Karpas-422 (cell line): ENCODE results near the gene GTPBP6. TPM values are rescaled to one million over a fixed set of nuclear protein-coding genes. Genes with fewer than 3 reads are reported as not detected.
"Not testable (repeated sequence)": the region's sequence is repeated elsewhere in the genome, so short reads cannot be mapped to it uniquely, and the experiment has no call there.

Experiments used
- DNase-seq: peaks from one replicate; pipeline ENCODE4 v3.0.0-alpha.2; 2015
- H2AFZ ChIP-seq: fragments of 200-600 bp; sonication (generic); 2 replicates; pipeline ENCODE4 v1.6.1; 2014; ENCODE audit warnings: antibody characterized with exemption, low read length, mixed read lengths
- H3K27ac ChIP-seq: fragments of 200-600 bp; sonication (generic); 2 replicates; pipeline ENCODE4 v1.5.1; 2014; ENCODE audit warnings: mild to moderate bottlenecking, low read length, moderate library complexity
- H3K27me3 ChIP-seq: fragments of 200-600 bp; sonication (generic); 2 replicates; pipeline ENCODE4 v1.6.1; 2014; ENCODE audit warnings: low read length, mixed read lengths
- H3K36me3 ChIP-seq: fragments of 200-600 bp; sonication (generic); 2 replicates; pipeline ENCODE4 v1.6.1; 2014; ENCODE audit warnings: low read length, mixed read lengths; ENCODE audit not compliant: insufficient read depth
- H3K4me1 ChIP-seq: fragments of 200-600 bp; sonication (generic); 2 replicates; pipeline ENCODE4 v1.6.1; 2014; ENCODE audit warnings: mild to moderate bottlenecking, low read length, mixed read lengths
- H3K4me2 ChIP-seq: fragments of 200-600 bp; sonication (generic); 2 replicates; pipeline ENCODE4 v1.6.1; 2014; ENCODE audit warnings: low read length, low read depth, mild to moderate bottlenecking; ENCODE audit not compliant: poor library complexity, severe bottlenecking
- H3K4me3 ChIP-seq: fragments of 200-600 bp; sonication (generic); 2 replicates; pipeline ENCODE4 v1.5.1; 2014; ENCODE audit warnings: mild to moderate bottlenecking, antibody characterized with exemption, low read length, mixed read lengths
- H3K79me2 ChIP-seq: fragments of 200-600 bp; sonication (generic); 2 replicates; pipeline ENCODE4 v1.6.1; 2014; ENCODE audit warnings: mild to moderate bottlenecking, low read length, mixed read lengths
- H3K9ac ChIP-seq: fragments of 200-600 bp; sonication (generic); 2 replicates; pipeline ENCODE4 v1.6.0; 2014; ENCODE audit warnings: low read length
- H3K9me2 ChIP-seq: fragments of 200-600 bp; sonication (generic), shearing (Covaris generic); replicated peaks from 2 replicates; pipeline ENCODE4 v1.6.0; 2014; ENCODE audit warnings: mild to moderate bottlenecking, low read length, moderate library complexity; ENCODE audit not compliant: insufficient read depth
- H3K9me3 ChIP-seq: fragments of 300-700, 200-600 bp; sonication (generic); 2 replicates; pipeline ENCODE4 v1.6.1; 2014; ENCODE audit warnings: low read length, mixed read lengths
- H4K20me1 ChIP-seq: fragments of 200-600 bp; sonication (generic); 2 replicates; pipeline ENCODE4 v1.6.1; 2014; ENCODE audit warnings: mild to moderate bottlenecking, antibody characterized with exemption, low read length, low read depth; ENCODE audit not compliant: insufficient read depth
- total RNA-seq: library from RNA; depleted of rRNA; stranded (reverse); fragments of >200 nt; shearing (Covaris generic); gene quantifications from 2 replicates; pipeline ENCODE4 v1.2.3, GENCODE V29; 2014; ENCODE audit warnings: low replicate concordance

Gene GTPBP6
- total RNA-seq, 1 experiment from 2014 or later = 19.4 TPM

GRCh38 chrX:285076-285677, 33.4 kb downstream of the GTPBP6 start:
- Histone ChIP-seq H4K20me1 (peaks cover 6% of the 10 kb centered on the region; the same call in 1 of the 2 replicates), H3K4me1 (peaks cover 13% of the 10 kb centered on the region), H3K4me2 (no peak overlapping the region), H2AFZ (no peak overlapping the region), H3K9me3 (no peaks in the 10 kb centered on the region), H3K4me3 (no peak overlapping the region), H3K79me2 (peaks cover 49% of the 10 kb centered on the region), H3K9me2 (no peaks in the 10 kb centered on the region), H3K9ac (no peak overlapping the region), H3K27ac (no peak overlapping the region), H3K36me3 (peaks cover 41% of the 10 kb centered on the region), H3K27me3 (no peaks in the 10 kb centered on the region)
- no peak for DNase-seq

- no peaks in the 10 kb centered on the region for H3K27me3 ChIP-seq
- peaks cover 36% of the 10 kb centered on the region for H3K36me3 ChIP-seq
- peak overlapping the region; percentile 97 for H3K27ac ChIP-seq
- peak overlapping the region; percentile 96 for H3K4me2 ChIP-seq
- no peaks in the 10 kb centered on the region for H3K9me2 ChIP-seq
- H2AFZ ChIP-seq = no peak overlapping the region
- peaks cover 6% of the 10 kb centered on the region; the same call in 1 of the 2 replicates for H4K20me1 ChIP-seq
- H3K9me3 ChIP-seq = no peaks in the 10 kb centered on the region
- peak; percentile 99 for DNase-seq
- peaks cover 49% of the 10 kb centered on the region for H3K79me2 ChIP-seq
- peaks cover 27% of the 10 kb centered on the region for H3K4me1 ChIP-seq
- peak overlapping the region; percentile 66 for H3K4me3 ChIP-seq
- peak overlapping the region; percentile 68 for H3K9ac ChIP-seq
Observed at GRCh38 chrX:283115-283845, 35.3 kb downstream of the GTPBP6 start.

GRCh38 chrX:282000-282681, 36.5 kb downstream of the GTPBP6 start:
- peak overlapping the region; percentile 97 for H3K9ac ChIP-seq
- H3K9me2 ChIP-seq, H4K20me1 ChIP-seq, H2AFZ ChIP-seq, H3K9me3 ChIP-seq, H3K27me3 ChIP-seq: not testable (repeated sequence)
- peaks cover 42% of the 10 kb centered on the region for H3K79me2 ChIP-seq
- DNase-seq = peak; percentile 44
- peak overlapping the region; percentile 96 for H3K4me3 ChIP-seq
- H3K4me1 ChIP-seq = peaks cover 27% of the 10 kb centered on the region
- H3K4me2 ChIP-seq = peak overlapping the region; percentile 96
- H3K27ac ChIP-seq = peak overlapping the region; percentile 97
- H3K36me3 ChIP-seq = peaks cover 30% of the 10 kb centered on the region

GRCh38 chrX:281166-281999, 37.2 kb downstream of the GTPBP6 start, which contains the start of gene PLCXD1:
TSS of gene PLCXD1 (plus strand) at chrX:281381. CDS start at chrX:284188, 2,807 bp downstream.
- peaks cover 24% of the 10 kb centered on the region for H3K36me3 ChIP-seq
- peak within 1 kb of the TSS; percentile 97 for H3K27ac ChIP-seq
- peaks cover 36% of the 10 kb centered on the region for H3K79me2 ChIP-seq
- 0 out of 2 replicates have a peak within 1 kb of the TSS, but pooled peaks have one; percentile 62 for H2AFZ ChIP-seq
- peak; percentile 90 for DNase-seq
- H4K20me1 ChIP-seq = peaks cover 3% of the 10 kb centered on the region; the same call in 1 of the 2 replicates
- H3K9me2 ChIP-seq = no peaks in the 10 kb centered on the region
- H3K4me2 ChIP-seq = peak within 1 kb of the TSS; percentile 96
- peak within 1 kb of the TSS; percentile 96 for H3K4me3 ChIP-seq
- H3K9me3 ChIP-seq = no peaks in the 10 kb centered on the region
- peaks cover 32% of the 10 kb centered on the region for H3K4me1 ChIP-seq
- H3K9ac ChIP-seq = peak within 1 kb of the TSS; percentile 97
- no peaks in the 10 kb centered on the region for H3K27me3 ChIP-seq

- Histone ChIP-seq H3K4me1 (peaks cover 39% of the 10 kb centered on the region), H3K79me2 (peaks cover 31% of the 10 kb centered on the region), H3K36me3 (peaks cover 18% of the 10 kb centered on the region)
- not testable (repeated sequence) for H3K9me3 ChIP-seq, H3K27me3 ChIP-seq, H3K9ac ChIP-seq, H2AFZ ChIP-seq, H3K4me2 ChIP-seq, DNase-seq, H4K20me1 ChIP-seq, H3K4me3 ChIP-seq, H3K9me2 ChIP-seq, H3K27ac ChIP-seq
Observed at GRCh38 chrX:280722-281121, 37.9 kb downstream of the GTPBP6 start.

GRCh38 chrX:279757-280604, 38.6 kb downstream of the GTPBP6 start:
- peak; percentile 78 for DNase-seq
- Histone ChIP-seq H3K4me3 (peak overlapping the region; percentile 61), H3K9ac (peak overlapping the region; percentile 68), H3K27ac (peak overlapping the region; percentile 84), H3K79me2 (peaks cover 24% of the 10 kb centered on the region), H3K4me2 (peak overlapping the region; percentile 58), H3K36me3 (peaks cover 11% of the 10 kb centered on the region), H3K4me1 (peaks cover 39% of the 10 kb centered on the region)
- not testable (repeated sequence) for H2AFZ ChIP-seq, H3K27me3 ChIP-seq, H3K9me2 ChIP-seq, H3K9me3 ChIP-seq, H4K20me1 ChIP-seq

- Histone ChIP-seq H3K79me2 (peaks cover 5% of the 10 kb centered on the region), H3K9me3 (no peaks in the 10 kb centered on the region), H4K20me1 (no peaks in the 10 kb centered on the region), H3K9ac (peak overlapping the region; percentile 71), H3K4me3 (peak overlapping the region; percentile 73), H3K4me1 (peaks cover 31% of the 10 kb centered on the region), H2AFZ (peak overlapping the region; percentile 71; the same call in 1 of the 2 replicates), H3K9me2 (no peaks in the 10 kb centered on the region), H3K4me2 (peak overlapping the region; percentile 78), H3K27me3 (no peaks in the 10 kb centered on the region), H3K36me3 (no peaks in the 10 kb centered on the region), H3K27ac (no peak overlapping the region)
- DNase-seq = no peak
Observed at GRCh38 chrX:276581-277201, 41.9 kb downstream of the GTPBP6 start.
